Measurements from ENCODE around the gene LPCAT1.
"Not testable (repeated sequence)": the region's sequence is repeated elsewhere in the genome, so short reads cannot be mapped to it uniquely, and the experiment has no call there.

Gene LPCAT1

GRCh38 chr5:1461396-1461795 lies 62.4 kb downstream of the LPCAT1 start:
- TF ChIP-seq CTCF (IDR thresholded peaks at IDR 0.05) (no peak), ZFX (IDR thresholded peaks at IDR 0.05; ENCODE audit: borderline replicate concordance) (no peak)
- no peak overlapping the region for H3K27ac ChIP-seq

DNA sequence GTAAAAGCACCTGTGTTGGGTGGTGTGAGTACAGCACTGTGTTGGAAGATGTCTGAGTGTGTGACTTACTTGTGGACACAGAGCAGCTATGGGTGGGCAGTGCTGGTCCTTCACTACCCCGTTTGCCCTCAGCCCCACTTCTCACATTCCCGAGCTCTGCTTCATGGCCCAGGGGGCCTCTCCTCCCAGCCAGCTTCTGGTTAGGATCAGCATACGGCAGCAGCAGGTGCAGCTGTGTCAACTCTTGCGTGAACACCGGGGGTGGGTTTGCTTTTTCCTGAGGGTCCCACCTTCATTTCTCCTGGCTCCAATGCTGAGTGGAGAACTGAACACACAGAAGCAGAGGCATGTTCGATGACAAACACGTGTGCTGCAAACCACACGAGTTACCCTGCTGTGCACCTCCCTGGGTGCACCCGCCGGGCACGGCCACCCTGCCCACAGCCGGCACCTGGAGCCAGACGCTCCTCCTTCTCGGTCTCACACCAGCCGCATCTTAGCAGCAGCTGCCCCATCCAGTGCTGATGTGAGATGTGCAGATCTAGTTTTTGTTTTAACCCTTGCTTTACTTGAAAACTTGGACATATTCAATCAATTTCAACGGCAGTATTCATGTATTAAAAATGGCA lies 63.6 kb downstream of the LPCAT1 start:
- H3K27ac ChIP-seq = no peak overlapping the region
- TF ChIP-seq ZFX (IDR thresholded peaks at IDR 0.05; ENCODE audit: borderline replicate concordance) (no peak), CTCF (IDR thresholded peaks at IDR 0.05) (no peak)

GRCh38 chr5:1459435-1459834 lies 64.3 kb downstream of the LPCAT1 start:
- not testable (repeated sequence) for H3K27ac ChIP-seq

DNA sequence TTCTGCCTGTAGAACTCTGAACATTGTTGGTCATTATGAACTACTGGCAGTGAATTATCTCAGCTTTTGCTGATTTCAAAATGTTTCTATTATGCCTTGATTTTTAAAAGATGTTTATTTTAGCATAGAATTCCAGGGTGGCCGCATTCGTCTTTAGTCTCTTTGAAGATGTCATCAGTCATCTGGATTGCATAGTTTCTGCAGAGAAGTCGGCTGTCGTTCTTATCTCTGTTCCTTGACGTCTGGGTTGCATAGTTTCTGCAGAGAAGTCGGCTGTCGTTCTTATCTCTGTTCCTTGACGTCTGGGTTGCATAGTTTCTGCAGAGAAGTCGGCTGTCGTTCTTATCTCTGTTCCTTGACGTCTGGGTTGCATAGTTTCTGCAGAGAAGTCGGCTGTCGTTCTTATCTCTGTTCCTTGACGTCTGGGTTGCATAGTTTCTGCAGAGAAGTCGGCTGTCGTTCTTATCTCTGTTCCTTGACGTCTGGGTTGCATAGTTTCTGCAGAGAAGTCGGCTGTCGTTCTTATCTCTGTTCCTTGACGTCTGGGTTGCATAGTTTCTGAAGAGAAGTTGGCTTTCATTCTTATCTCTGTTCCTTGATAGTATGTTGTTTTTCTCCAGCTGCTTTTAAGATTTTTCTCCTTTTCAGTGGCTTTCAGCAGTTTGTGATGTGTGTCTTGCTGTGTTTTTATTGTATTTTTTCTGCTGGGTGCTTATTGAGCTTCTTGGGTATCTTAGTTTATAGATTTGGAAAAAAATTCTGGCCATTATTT lies 67.5 kb downstream of the LPCAT1 start:
- H3K27ac ChIP-seq = not testable (repeated sequence)

- H3K27ac ChIP-seq = no peak overlapping the region
- TF ChIP-seq CTCF (IDR thresholded peaks at IDR 0.05) (no peak), ZFX (IDR thresholded peaks at IDR 0.05; ENCODE audit: borderline replicate concordance) (no peak)
Observed at GRCh38 chr5:1453613-1454012, 70.1 kb downstream of the LPCAT1 start.

DNA sequence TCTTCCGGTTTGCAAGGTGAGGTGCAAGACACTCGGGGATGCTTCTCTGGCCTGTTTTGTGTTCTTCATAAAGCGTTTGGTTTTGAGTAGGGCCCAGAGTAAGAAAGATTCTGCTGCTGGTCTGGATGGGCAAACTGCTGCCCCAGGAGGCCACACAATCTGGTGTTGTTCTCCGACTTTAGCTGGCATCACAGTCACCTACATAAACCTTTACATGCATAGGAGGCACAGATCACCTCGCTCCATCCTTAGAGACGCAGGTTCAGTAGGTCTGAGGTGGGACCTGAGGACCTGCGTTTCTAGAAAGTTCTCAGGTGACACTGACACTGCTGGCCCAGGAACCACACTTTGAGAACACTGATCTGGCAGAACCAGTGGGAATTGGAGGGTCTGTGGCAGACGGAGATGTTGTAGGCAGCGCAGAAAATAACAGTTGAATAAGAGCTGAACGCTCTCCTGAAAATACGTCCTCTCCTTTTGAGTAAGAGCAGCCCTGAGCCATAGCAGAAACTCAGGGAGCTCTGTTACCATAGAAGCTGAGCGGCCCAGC lies 74.6 kb downstream of the LPCAT1 start:
- no peak for TF ChIP-seq ZFX (IDR thresholded peaks at IDR 0.05; ENCODE audit: borderline replicate concordance)
- TF ChIP-seq CTCF (IDR thresholded peaks at IDR 0.05) = no peak
- no peak overlapping the region for H3K27ac ChIP-seq

GRCh38 chr5:1448511-1449011 lies 75.2 kb downstream of the LPCAT1 start:
- no peak for TF ChIP-seq CTCF (IDR thresholded peaks at IDR 0.05)
- TF ChIP-seq ZFX (IDR thresholded peaks at IDR 0.05; ENCODE audit: borderline replicate concordance) = no peak
- no peak overlapping the region for H3K27ac ChIP-seq

DNA sequence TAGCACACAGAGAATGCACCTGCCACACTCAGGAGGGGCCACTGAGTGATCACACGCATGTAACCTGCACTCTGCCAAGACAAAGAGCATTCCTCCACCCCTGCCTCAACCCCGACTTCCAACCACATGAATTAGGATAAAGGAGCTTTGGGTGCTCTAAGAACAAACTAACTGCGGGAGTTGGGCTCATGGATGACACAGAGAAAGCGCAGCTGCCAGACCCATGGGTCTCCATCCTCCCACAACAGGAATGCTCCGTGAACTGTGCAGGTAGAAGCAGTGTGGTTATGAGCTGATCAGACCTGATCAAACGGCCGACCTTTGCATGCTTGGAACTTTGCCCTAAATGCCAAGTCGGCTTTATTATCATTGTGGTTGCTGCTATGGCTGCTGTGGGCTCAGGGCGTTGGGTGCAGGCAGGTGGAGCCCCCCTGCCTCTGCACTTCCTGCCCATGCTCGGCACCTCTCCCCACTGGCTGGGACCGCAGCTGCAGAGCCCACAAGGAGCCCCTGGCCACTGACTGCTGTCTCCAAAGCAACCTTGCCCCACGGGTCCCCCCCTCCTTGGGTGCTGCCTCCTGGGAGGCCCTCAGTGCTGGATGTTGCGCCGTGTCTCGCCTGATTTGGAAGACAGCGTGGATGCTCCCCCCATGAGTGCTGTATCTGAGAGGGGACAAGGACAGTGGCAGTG lies 75.9 kb downstream of the LPCAT1 start:
- H3K27ac ChIP-seq = no peak overlapping the region

More for the DNA sequence above, 75.9 kb downstream of the LPCAT1 start:
- TF ChIP-seq ZFX (IDR thresholded peaks at IDR 0.05; ENCODE audit: borderline replicate concordance) (no peak), CTCF (IDR thresholded peaks at IDR 0.05) (no peak)

Measured in 22Rv1 (cell line).